RWPE2 (cell line): ENCODE results near the gene SLC25A21.

ENCODE experiments used
- ATAC-seq: fragments of 200-7000 bp; cut with Tn5 transposase; 3 replicates; pipeline ENCODE4 v1.9.1; 2021; ENCODE audit warnings: low read depth
- DNase-seq: peaks from one replicate; pipeline ENCODE4 v3.0.0-alpha.2; 2020; ENCODE audit warnings: low spot score
- H3K27ac ChIP-seq: fragments of 450-650 bp; 2 replicates; pipeline ENCODE4 v1.5.1; 2017; ENCODE audit warnings: mild to moderate bottlenecking; ENCODE audit not compliant: poor library complexity, severe bottlenecking
- H3K27me3 ChIP-seq: fragments of 250-450 bp; sonication (Bioruptor Pico); 2 replicates; pipeline ENCODE4 v1.5.1; 2021; ENCODE audit warnings: mild to moderate bottlenecking, moderate library complexity; ENCODE audit not compliant: insufficient read depth, poor library complexity, severe bottlenecking
- H3K36me3 ChIP-seq: fragments of 250-450 bp; sonication (Bioruptor Pico); 2 replicates; pipeline ENCODE4 v1.5.1; 2020; ENCODE audit warnings: low read depth, mild to moderate bottlenecking, moderate library complexity
- H3K4me1 ChIP-seq: fragments of 250-450 bp; sonication (Bioruptor Pico); 2 replicates; pipeline ENCODE4 v1.5.1; 2021; ENCODE audit warnings: mild to moderate bottlenecking, moderate library complexity; ENCODE audit not compliant: insufficient read depth, poor library complexity, severe bottlenecking
- H3K4me3 ChIP-seq: fragments of 250-450 bp; sonication (Bioruptor Pico); 2 replicates; pipeline ENCODE4 v1.5.1; 2021; ENCODE audit warnings: mild to moderate bottlenecking, moderate library complexity; ENCODE audit not compliant: severe bottlenecking
- H3K9me3 ChIP-seq: fragments of 250-450 bp; sonication (Bioruptor Pico); 2 replicates; pipeline ENCODE4 v1.5.1; 2021; ENCODE audit warnings: mild to moderate bottlenecking, moderate library complexity; ENCODE audit not compliant: severe bottlenecking
- CTCF ChIP-seq: fragments of 450-650 bp; IDR thresholded peaks from one replicate; pipeline ENCODE4 v1.5.1; 2017; ENCODE audit warnings: mild to moderate bottlenecking, moderate library complexity; ENCODE audit not compliant: poor library complexity, severe bottlenecking

The SLC25A21 gene

GRCh38 chr14:36950812-36951211 lies 221.6 kb downstream of the SLC25A21 start:
- Histone ChIP-seq H3K36me3 (no peaks in the 10 kb centered on the region), H3K27me3 (no peaks in the 10 kb centered on the region), H3K4me3 (no peak overlapping the region), H3K9me3 (no peaks in the 10 kb centered on the region), H3K27ac (no peak overlapping the region), H3K4me1 (peaks cover 24% of the 10 kb centered on the region)
- no peak for ATAC-seq
- DNase-seq: no peak
- TF ChIP-seq CTCF: no peak

GRCh38 chr14:36949371-36949770 lies 223.0 kb downstream of the SLC25A21 start:
- no peak for ATAC-seq
- H3K27me3 ChIP-seq: no peaks in the 10 kb centered on the region
- TF ChIP-seq CTCF: no peak
- no peaks in the 10 kb centered on the region for H3K36me3 ChIP-seq
- H3K27ac ChIP-seq: no peak overlapping the region
- H3K4me3 ChIP-seq: no peak overlapping the region
- H3K4me1 ChIP-seq: peaks cover 35% of the 10 kb centered on the region
- DNase-seq: no peak
- no peaks in the 10 kb centered on the region for H3K9me3 ChIP-seq

DNA sequence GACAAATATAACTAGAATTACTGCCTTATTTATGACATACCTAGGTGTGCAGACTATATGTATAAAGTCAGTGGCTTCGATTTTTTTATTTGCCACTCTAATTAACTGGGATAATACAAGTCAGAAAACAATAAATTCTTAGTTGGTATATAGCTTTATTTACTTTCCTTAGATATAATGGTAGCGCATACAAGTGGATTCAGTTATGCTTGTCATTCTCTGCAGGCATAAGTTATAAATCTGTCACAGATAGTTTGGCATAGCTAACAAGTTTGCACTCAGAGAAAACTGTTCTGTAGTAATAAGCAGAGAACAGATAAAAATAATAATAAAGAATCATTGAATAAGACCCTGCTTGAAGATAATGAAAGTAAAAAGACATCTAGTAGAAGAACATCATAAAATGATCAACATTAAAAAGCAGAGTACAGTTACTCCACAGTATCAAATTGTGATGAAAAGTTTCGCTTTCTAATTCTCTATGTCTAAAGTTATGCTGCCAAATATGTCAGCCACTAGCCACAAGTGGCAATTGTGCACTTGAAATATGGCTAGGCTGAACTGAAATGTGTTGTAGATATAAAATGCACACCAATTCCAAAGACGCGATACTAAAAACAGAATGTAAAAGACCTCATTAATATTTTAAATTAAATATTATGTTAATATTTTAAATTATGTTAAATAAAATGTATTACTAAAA lies 224.1 kb downstream of the SLC25A21 start:
- no peaks in the 10 kb centered on the region for H3K36me3 ChIP-seq
- H3K27ac ChIP-seq: no peak overlapping the region
- H3K4me3 ChIP-seq: no peak overlapping the region
- ATAC-seq (no peak), DNase-seq (no peak)
- H3K4me1 ChIP-seq: peaks cover 36% of the 10 kb centered on the region
- no peak for TF ChIP-seq CTCF
- H3K9me3 ChIP-seq: no peaks in the 10 kb centered on the region
- H3K27me3 ChIP-seq: no peaks in the 10 kb centered on the region

- H3K27me3 ChIP-seq: no peaks in the 10 kb centered on the region
- no peaks in the 10 kb centered on the region for H3K9me3 ChIP-seq
- H3K27ac ChIP-seq: no peak overlapping the region
- no peaks in the 10 kb centered on the region for H3K36me3 ChIP-seq
- TF ChIP-seq CTCF: no peak
- H3K4me3 ChIP-seq: no peak overlapping the region
- DNase-seq (no peak), ATAC-seq (no peak)
- H3K4me1 ChIP-seq: peaks cover 36% of the 10 kb centered on the region
Observed at GRCh38 chr14:36947362-36947761, 225.0 kb downstream of the SLC25A21 start.

DNA sequence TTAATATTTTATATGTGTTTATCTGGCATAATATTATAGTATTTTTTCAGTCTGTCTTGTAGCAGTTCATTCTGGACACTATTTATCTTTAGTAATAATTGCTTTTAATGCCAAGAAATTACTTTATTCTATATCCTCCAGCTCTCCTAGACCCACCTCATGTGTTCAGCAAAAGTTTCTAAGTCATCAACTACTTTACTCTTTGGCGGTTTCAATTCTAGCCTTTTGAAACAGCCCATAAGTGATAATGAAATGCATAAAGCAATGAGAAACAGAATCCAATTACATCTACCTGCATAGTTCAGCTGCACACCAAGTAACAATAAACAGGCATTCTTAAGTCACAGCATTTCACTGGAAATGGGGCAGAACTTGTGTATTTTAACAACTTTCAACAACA lies 225.5 kb downstream of the SLC25A21 start:
- ATAC-seq (no peak), DNase-seq (no peak)
- Histone ChIP-seq H3K36me3 (no peaks in the 10 kb centered on the region), H3K9me3 (no peaks in the 10 kb centered on the region), H3K4me3 (no peak overlapping the region), H3K27ac (no peak overlapping the region), H3K27me3 (no peaks in the 10 kb centered on the region), H3K4me1 (peaks cover 32% of the 10 kb centered on the region)
- no peak for TF ChIP-seq CTCF
